ENCODE results near the gene SH3PXD2B.
A peak's percentile ranks its signal among the peaks of the same experiment; 100 is the strongest.
"Not testable (repeated sequence)": the region's sequence is repeated elsewhere in the genome, so short reads cannot be mapped to it uniquely, and the experiment has no call there.

The SH3PXD2B gene

DNA sequence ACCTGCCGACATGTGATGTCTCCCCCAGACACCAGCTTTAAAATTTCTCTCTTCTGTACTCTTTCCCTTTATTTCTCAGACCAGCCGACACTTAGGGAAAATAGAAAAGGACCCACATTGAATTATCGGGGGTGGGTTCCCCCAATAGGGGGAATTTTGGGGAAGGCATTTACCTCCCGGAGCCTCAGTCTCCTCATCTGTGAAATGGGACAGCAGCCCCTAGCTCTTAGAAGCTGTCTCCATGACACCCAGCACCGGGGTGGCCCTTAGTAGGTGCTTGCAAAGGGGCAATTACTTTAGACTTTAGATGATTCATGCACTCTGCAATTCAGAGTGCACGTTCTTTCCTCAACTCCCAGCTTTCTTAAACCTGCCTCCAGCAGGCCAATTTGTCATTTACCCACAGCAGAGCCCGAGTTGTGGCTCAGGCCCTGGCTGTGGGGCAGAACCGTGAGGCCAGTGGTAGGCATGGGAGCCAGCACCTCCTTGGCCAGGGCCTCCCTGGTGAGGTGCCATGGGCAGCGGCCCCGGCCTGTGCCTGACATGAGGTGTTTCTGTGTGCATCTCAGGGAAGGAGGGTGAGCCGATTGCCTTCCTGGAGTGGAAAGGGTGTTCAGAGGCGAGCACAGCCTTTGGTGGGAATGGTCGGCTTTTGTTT, 51.7 kb downstream of the SH3PXD2B start:
- Histone ChIP-seq H3K9me3 (ENCODE audit: control insufficient read depth in 1 of 2, low read length in 2 of 2) (no peaks in the 10 kb centered on the region), H3K4me3 (ENCODE audit: low read depth in 1 of 2, low read length in 2 of 2) (no peak overlapping the region), H3K36me3 (ENCODE audit: control insufficient read depth in 1 of 2, insufficient read depth in 2 of 2, low read length in 2 of 2) (peaks cover 5 to 11% of the 10 kb centered on the region in 2 donors), H3K4me1 (ENCODE audit: control insufficient read depth in 1 of 2, insufficient read depth in 2 of 2, low read length in 2 of 2) (peaks cover 0 to 26% of the 10 kb centered on the region in 2 donors), H3K27me3 (ENCODE audit: low read depth, low read length) (no peaks in the 10 kb centered on the region), H3K27ac (ENCODE audit: low read length) (peak overlapping the region; percentile 81)

- H3K27ac ChIP-seq (ENCODE audit: low read length); H3K27me3 ChIP-seq (ENCODE audit: low read depth, low read length); H3K9me3 ChIP-seq (ENCODE audit: control insufficient read depth in 1 of 2, low read length in 2 of 2); H3K4me3 ChIP-seq (ENCODE audit: low read depth in 1 of 2, low read length in 2 of 2): not testable (repeated sequence)
- Histone ChIP-seq H3K36me3 (ENCODE audit: control insufficient read depth in 1 of 2, insufficient read depth in 2 of 2, low read length in 2 of 2) (peaks cover 5 to 11% of the 10 kb centered on the region in 2 donors), H3K4me1 (ENCODE audit: control insufficient read depth in 1 of 2, insufficient read depth in 2 of 2, low read length in 2 of 2) (peaks cover 0 to 21% of the 10 kb centered on the region in 2 donors)
These were observed 52.3 kb downstream of the SH3PXD2B start for GRCh38 chr5:172402031-172402430.

- peaks cover 0 to 2% of the 10 kb centered on the region in 2 donors for H3K36me3 ChIP-seq (ENCODE audit: control insufficient read depth in 1 of 2, insufficient read depth in 2 of 2, low read length in 2 of 2)
- no peak overlapping the region for H3K4me3 ChIP-seq (ENCODE audit: low read depth in 1 of 2, low read length in 2 of 2)
- H3K4me1 ChIP-seq (ENCODE audit: control insufficient read depth in 1 of 2, insufficient read depth in 2 of 2, low read length in 2 of 2): peaks cover 0 to 21% of the 10 kb centered on the region in 2 donors
- H3K9me3 ChIP-seq (ENCODE audit: control insufficient read depth in 1 of 2, low read length in 2 of 2): no peaks in the 10 kb centered on the region
- H3K27ac ChIP-seq (ENCODE audit: low read length): no peak overlapping the region
- no peaks in the 10 kb centered on the region for H3K27me3 ChIP-seq (ENCODE audit: low read depth, low read length)
These were observed 54.5 kb downstream of the SH3PXD2B start for GRCh38 chr5:172399826-172400225.

DNA sequence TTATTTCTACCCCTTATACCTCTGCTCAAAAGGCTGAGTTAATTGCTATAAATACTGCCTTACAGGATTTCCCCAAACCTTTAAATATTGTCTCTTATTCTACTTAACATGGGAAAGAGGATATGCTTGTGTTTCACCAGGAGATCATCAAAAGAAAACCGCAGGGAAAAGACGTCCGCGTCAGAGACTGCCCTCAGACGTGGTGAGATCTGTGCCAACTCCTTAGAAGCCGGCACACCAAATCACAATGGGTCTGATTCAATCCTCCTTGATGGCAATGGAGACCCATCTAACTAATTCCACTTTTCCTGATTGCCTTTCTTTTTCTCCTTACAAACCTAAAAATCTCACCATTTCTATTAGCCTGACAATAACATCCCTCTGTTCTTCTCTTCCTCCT, 55.0 kb downstream of the SH3PXD2B start:
- H3K9me3 ChIP-seq (ENCODE audit: control insufficient read depth in 1 of 2, low read length in 2 of 2): no peaks in the 10 kb centered on the region
- no peak overlapping the region for H3K27ac ChIP-seq (ENCODE audit: low read length)
- peaks cover 0 to 17% of the 10 kb centered on the region in 2 donors for H3K4me1 ChIP-seq (ENCODE audit: control insufficient read depth in 1 of 2, insufficient read depth in 2 of 2, low read length in 2 of 2)
- H3K4me3 ChIP-seq (ENCODE audit: low read depth in 1 of 2, low read length in 2 of 2): no peak overlapping the region
- peaks cover 2 to 3% of the 10 kb centered on the region in 2 donors for H3K36me3 ChIP-seq (ENCODE audit: control insufficient read depth in 1 of 2, insufficient read depth in 2 of 2, low read length in 2 of 2)
- H3K27me3 ChIP-seq (ENCODE audit: low read depth, low read length): no peaks in the 10 kb centered on the region

DNA sequence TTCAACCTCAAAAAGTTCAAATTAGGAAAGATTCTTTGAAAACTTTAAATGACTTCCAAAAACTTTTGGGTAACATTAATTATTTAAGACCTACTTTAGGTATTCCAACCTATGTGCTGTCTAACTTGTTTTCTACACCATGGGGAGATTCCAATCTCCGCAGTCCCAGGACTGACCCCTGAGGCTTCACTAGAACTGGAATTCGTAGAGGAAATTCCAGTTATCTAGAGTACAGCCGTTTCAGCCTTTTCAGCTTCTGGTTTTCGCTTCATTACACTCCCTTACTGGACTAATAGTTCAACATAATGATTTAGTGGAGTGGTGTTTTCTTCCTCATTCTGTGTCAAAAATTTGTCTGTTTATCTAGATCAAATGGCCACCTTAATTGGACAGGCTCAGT, 55.7 kb downstream of the SH3PXD2B start:
- not testable (repeated sequence) for H3K9me3 ChIP-seq (ENCODE audit: control insufficient read depth in 1 of 2, low read length in 2 of 2); H3K27ac ChIP-seq (ENCODE audit: low read length); H3K4me3 ChIP-seq (ENCODE audit: low read depth in 1 of 2, low read length in 2 of 2); H3K36me3 ChIP-seq (ENCODE audit: control insufficient read depth in 1 of 2, insufficient read depth in 2 of 2, low read length in 2 of 2); H3K27me3 ChIP-seq (ENCODE audit: low read depth, low read length)
- H3K4me1 ChIP-seq (ENCODE audit: control insufficient read depth in 1 of 2, insufficient read depth in 2 of 2, low read length in 2 of 2): peaks cover 0 to 15% of the 10 kb centered on the region in 2 donors

DNA sequence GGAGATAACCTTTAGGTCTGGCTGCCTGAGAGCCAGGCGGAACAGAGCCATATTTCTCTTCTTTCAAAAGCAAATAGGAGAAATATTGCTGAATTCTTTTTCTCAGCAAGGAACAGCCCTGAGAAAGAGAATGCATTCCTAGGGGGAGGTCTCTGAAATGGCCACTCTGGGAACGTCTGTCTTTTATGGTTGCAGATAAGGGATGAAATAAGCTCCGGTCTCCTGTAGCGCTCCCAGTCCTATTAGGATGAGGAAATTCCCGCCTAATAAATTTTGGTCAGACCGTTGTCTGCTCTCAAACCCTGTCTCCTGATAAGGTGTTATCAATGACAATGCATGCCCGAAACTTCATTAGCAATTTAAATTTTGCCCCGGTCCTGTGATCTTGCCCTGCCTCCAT, 57.3 kb downstream of the SH3PXD2B start:
- H3K27ac ChIP-seq (ENCODE audit: low read length); H3K4me1 ChIP-seq (ENCODE audit: control insufficient read depth in 1 of 2, insufficient read depth in 2 of 2, low read length in 2 of 2); H3K4me3 ChIP-seq (ENCODE audit: low read depth in 1 of 2, low read length in 2 of 2); H3K27me3 ChIP-seq (ENCODE audit: low read depth, low read length); H3K9me3 ChIP-seq (ENCODE audit: control insufficient read depth in 1 of 2, low read length in 2 of 2): not testable (repeated sequence)
- peaks cover 10 to 17% of the 10 kb centered on the region in 2 donors for H3K36me3 ChIP-seq (ENCODE audit: control insufficient read depth in 1 of 2, insufficient read depth in 2 of 2, low read length in 2 of 2)

DNA sequence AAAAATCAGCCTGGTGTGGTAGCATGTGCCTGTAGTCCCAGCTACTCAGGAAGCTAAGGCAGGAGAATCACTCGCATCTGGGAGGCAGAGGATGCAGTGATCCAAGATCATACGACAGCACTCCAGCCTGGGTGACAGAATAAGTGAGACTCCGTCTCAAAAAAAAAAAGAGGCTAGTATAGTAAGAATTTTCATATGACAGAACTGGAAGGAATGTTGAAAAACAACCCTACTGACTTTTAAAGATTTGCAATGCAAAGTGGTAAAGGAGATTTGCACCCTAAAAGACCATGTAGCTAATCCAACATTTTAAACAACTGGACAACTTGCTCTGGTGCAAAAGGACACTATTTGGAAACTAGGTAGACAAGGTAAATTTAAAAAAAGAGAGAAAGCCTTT, 58.1 kb downstream of the SH3PXD2B start:
- peaks cover 10 to 17% of the 10 kb centered on the region in 2 donors for H3K36me3 ChIP-seq (ENCODE audit: control insufficient read depth in 1 of 2, insufficient read depth in 2 of 2, low read length in 2 of 2)
- H3K9me3 ChIP-seq (ENCODE audit: control insufficient read depth in 1 of 2, low read length in 2 of 2): no peaks in the 10 kb centered on the region
- no peaks in the 10 kb centered on the region for H3K4me1 ChIP-seq (ENCODE audit: control insufficient read depth in 1 of 2, insufficient read depth in 2 of 2, low read length in 2 of 2)
- no peak overlapping the region for H3K27ac ChIP-seq (ENCODE audit: low read length)
- H3K27me3 ChIP-seq (ENCODE audit: low read depth, low read length): no peaks in the 10 kb centered on the region
- H3K4me3 ChIP-seq (ENCODE audit: low read depth in 1 of 2, low read length in 2 of 2): no peak overlapping the region

- H3K36me3 ChIP-seq (ENCODE audit: control insufficient read depth in 1 of 2, insufficient read depth in 2 of 2, low read length in 2 of 2): peaks cover 10 to 17% of the 10 kb centered on the region in 2 donors
- H3K9me3 ChIP-seq (ENCODE audit: control insufficient read depth in 1 of 2, low read length in 2 of 2): no peaks in the 10 kb centered on the region
- no peaks in the 10 kb centered on the region for H3K4me1 ChIP-seq (ENCODE audit: control insufficient read depth in 1 of 2, insufficient read depth in 2 of 2, low read length in 2 of 2)
- H3K27me3 ChIP-seq (ENCODE audit: low read depth, low read length): no peaks in the 10 kb centered on the region
- H3K27ac ChIP-seq (ENCODE audit: low read length): no peak overlapping the region
- H3K4me3 ChIP-seq (ENCODE audit: low read depth in 1 of 2, low read length in 2 of 2): no peak overlapping the region
These were observed 58.8 kb downstream of the SH3PXD2B start for GRCh38 chr5:172395483-172395882.

GRCh38 chr5:172389578-172390112, 64.7 kb downstream of the SH3PXD2B start:
- Histone ChIP-seq H3K27ac (ENCODE audit: low read length) (no peak overlapping the region), H3K9me3 (ENCODE audit: control insufficient read depth in 1 of 2, low read length in 2 of 2) (no peaks in the 10 kb centered on the region), H3K4me3 (ENCODE audit: low read depth in 1 of 2, low read length in 2 of 2) (no peak overlapping the region), H3K4me1 (ENCODE audit: control insufficient read depth in 1 of 2, insufficient read depth in 2 of 2, low read length in 2 of 2) (peaks cover 0 to 5% of the 10 kb centered on the region in 2 donors), H3K36me3 (ENCODE audit: control insufficient read depth in 1 of 2, insufficient read depth in 2 of 2, low read length in 2 of 2) (peaks cover 9 to 29% of the 10 kb centered on the region in 2 donors), H3K27me3 (ENCODE audit: low read depth, low read length) (no peaks in the 10 kb centered on the region)

- Histone ChIP-seq H3K27ac (ENCODE audit: low read length) (no peak overlapping the region), H3K27me3 (ENCODE audit: low read depth, low read length) (no peaks in the 10 kb centered on the region), H3K4me3 (ENCODE audit: low read depth in 1 of 2, low read length in 2 of 2) (no peak overlapping the region), H3K4me1 (ENCODE audit: control insufficient read depth in 1 of 2, insufficient read depth in 2 of 2, low read length in 2 of 2) (peaks cover 0 to 5% of the 10 kb centered on the region in 2 donors), H3K9me3 (ENCODE audit: control insufficient read depth in 1 of 2, low read length in 2 of 2) (no peaks in the 10 kb centered on the region), H3K36me3 (ENCODE audit: control insufficient read depth in 1 of 2, insufficient read depth in 2 of 2, low read length in 2 of 2) (peaks cover 3 to 16% of the 10 kb centered on the region in 2 donors)
These were observed 66.0 kb downstream of the SH3PXD2B start for GRCh38 chr5:172388246-172388733.

DNA sequence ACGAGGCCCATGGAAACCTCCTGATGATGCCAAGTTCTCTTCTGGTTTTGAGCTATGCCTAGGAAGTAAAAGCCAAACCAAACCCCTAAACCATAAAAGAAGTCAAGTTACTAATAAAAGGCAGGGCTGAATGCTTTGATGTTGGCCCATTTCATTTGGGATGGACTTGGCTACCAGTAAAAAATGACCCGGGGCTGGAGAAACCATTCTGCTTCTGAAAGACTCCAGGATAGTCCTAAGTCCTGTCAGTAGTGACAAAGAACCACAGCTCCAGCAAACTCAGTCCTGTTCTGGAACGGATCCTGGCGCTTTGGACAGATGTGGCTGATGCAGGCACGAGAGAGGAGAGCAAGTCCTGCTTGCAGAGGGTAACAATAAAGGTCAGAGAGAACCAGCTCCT, 68.6 kb downstream of the SH3PXD2B start:
- Histone ChIP-seq H3K4me1 (ENCODE audit: control insufficient read depth in 1 of 2, insufficient read depth in 2 of 2, low read length in 2 of 2) (peaks cover 3 to 12% of the 10 kb centered on the region in 2 donors), H3K9me3 (ENCODE audit: control insufficient read depth in 1 of 2, low read length in 2 of 2) (no peaks in the 10 kb centered on the region), H3K27ac (ENCODE audit: low read length) (no peak overlapping the region), H3K4me3 (ENCODE audit: low read depth in 1 of 2, low read length in 2 of 2) (no peak overlapping the region), H3K27me3 (ENCODE audit: low read depth, low read length) (no peaks in the 10 kb centered on the region), H3K36me3 (ENCODE audit: control insufficient read depth in 1 of 2, insufficient read depth in 2 of 2, low read length in 2 of 2) (peaks cover 3 to 12% of the 10 kb centered on the region in 2 donors)

Data from muscle layer of duodenum (tissue), 2 donors.